ENCODE data around the gene FRMD8.
A peak's percentile ranks its signal among the peaks of the same experiment; 100 is the strongest.

Gene FRMD8

GRCh38 chr11:65386307-65387140, at the start of gene FRMD8:
TSS of gene FRMD8 (plus strand) at chr11:65386637. CDS start at chr11:65387037, 400 bp downstream.
- peak; percentile 89 for DNase-seq

GRCh38 chr11:65338676-65339075, 47.8 kb upstream of the FRMD8 start:
- DNase-seq, result no peak

- no peak for DNase-seq
These were observed 46.2 kb upstream of the FRMD8 start for GRCh38 chr11:65340226-65340625.

- no peak for DNase-seq
These were observed 44.6 kb upstream of the FRMD8 start for GRCh38 chr11:65341856-65342255.

- no peak for DNase-seq
These were observed 34.9 kb upstream of the FRMD8 start for GRCh38 chr11:65351511-65351910.

- no peak for DNase-seq
These were observed 33.7 kb upstream of the FRMD8 start for GRCh38 chr11:65352783-65353182.

GRCh38 chr11:65353376-65353775, 33.1 kb upstream of the FRMD8 start:
- DNase-seq, result no peak

- DNase-seq, result no peak
These were observed 32.6 kb upstream of the FRMD8 start for GRCh38 chr11:65353900-65354264.

- DNase-seq, result peak; percentile 98
These were observed 32.0 kb upstream of the FRMD8 start, which contains the start of gene TIGD3 for GRCh38 chr11:65354265-65355012. TSS of gene TIGD3 (plus strand) at chr11:65354751. CDS start at chr11:65355809, 1,058 bp downstream.

GRCh38 chr11:65355013-65355775, 31.2 kb upstream of the FRMD8 start:
- peak; percentile 34 for DNase-seq

- DNase-seq, result no peak
These were observed 30.6 kb upstream of the FRMD8 start for GRCh38 chr11:65355776-65356393.

GRCh38 chr11:65356394-65356972, 30.0 kb upstream of the FRMD8 start:
- DNase-seq, result no peak

GRCh38 chr11:65357856-65358356, 28.5 kb upstream of the FRMD8 start:
- DNase-seq, result no peak

- peak; percentile 54 for DNase-seq
These were observed 24.0 kb upstream of the FRMD8 start for GRCh38 chr11:65362320-65362931.

GRCh38 chr11:65362966-65363365, 23.5 kb upstream of the FRMD8 start:
- no peak for DNase-seq

- no peak for DNase-seq
These were observed 22.7 kb upstream of the FRMD8 start for GRCh38 chr11:65363770-65364169.

- peak; percentile 72 for DNase-seq
These were observed 20.1 kb upstream of the FRMD8 start for GRCh38 chr11:65366340-65366773.

GRCh38 chr11:65370659-65371049, 15.8 kb upstream of the FRMD8 start:
- no peak for DNase-seq

- DNase-seq, result no peak
These were observed 12.4 kb upstream of the FRMD8 start for GRCh38 chr11:65373839-65374580.

GRCh38 chr11:65375012-65375411, 11.4 kb upstream of the FRMD8 start:
- no peak for DNase-seq

- DNase-seq, result no peak
These were observed 10.2 kb upstream of the FRMD8 start for GRCh38 chr11:65376138-65376713.

Measured in activated CD4-positive, alpha-beta T cell treated with anti-CD3 and anti-CD28 coated beads, Interleukin-10, Interleukin-2, amounts not matched to agents 100 ng/mL and 50 ng/mL, durations not matched to agents 16 hours and 8 hours (primary cell).